Measurements from ENCODE around the gene MAPKAP1. TPM values are rescaled to one million over a fixed set of nuclear protein-coding genes. Genes with fewer than 3 reads are reported as not detected.

The MAPKAP1 gene
- total RNA-seq, 2 donors from 2014 or later = 53.8 to 72.1 TPM

GRCh38 chr9:125551781-125552180 is 155.2 kb downstream of the MAPKAP1 start:
- no peak overlapping the region for H3K27ac Mint-ChIP-seq

GRCh38 chr9:125549891-125550885 is 156.8 kb downstream of the MAPKAP1 start:
- Mint-ChIP-seq H3K36me3 (no peaks in the 10 kb centered on the region), H3K27ac (no peak overlapping the region), H3K9me3 (no peaks in the 10 kb centered on the region)
- ATAC-seq (no peak), DNase-seq (ENCODE audit: low spot score in 2 of 2) (no peak)

More at GRCh38 chr9:125551781-125552180, 155.2 kb downstream of the MAPKAP1 start:
- ATAC-seq (no peak), DNase-seq (ENCODE audit: low spot score in 2 of 2) (no peak)
- H3K9me3 Mint-ChIP-seq = no peaks in the 10 kb centered on the region
- H3K36me3 Mint-ChIP-seq = no peaks in the 10 kb centered on the region

- H3K36me3 Mint-ChIP-seq = no peaks in the 10 kb centered on the region
- no peak for DNase-seq (ENCODE audit: low spot score in 2 of 2)
- H3K27ac Mint-ChIP-seq = no peak overlapping the region
- ATAC-seq = no peak
- no peaks in the 10 kb centered on the region for H3K9me3 Mint-ChIP-seq
Measured at GRCh38 chr9:125549465-125549871, 157.5 kb downstream of the MAPKAP1 start.

- ATAC-seq = no peak
- no peak for DNase-seq (ENCODE audit: low spot score in 2 of 2)
- H3K27ac Mint-ChIP-seq = no peak overlapping the region
- no peaks in the 10 kb centered on the region for H3K36me3 Mint-ChIP-seq
- no peaks in the 10 kb centered on the region for H3K9me3 Mint-ChIP-seq
Measured at GRCh38 chr9:125549039-125549438, 158.0 kb downstream of the MAPKAP1 start.

- H3K36me3 Mint-ChIP-seq = no peaks in the 10 kb centered on the region
- H3K9me3 Mint-ChIP-seq = no peaks in the 10 kb centered on the region
- ATAC-seq (no peak), DNase-seq (ENCODE audit: low spot score in 2 of 2) (no peak)
- H3K27ac Mint-ChIP-seq = peak overlapping the region in 1 of 2 donors; percentile 44
Measured at GRCh38 chr9:125548141-125548540, 158.9 kb downstream of the MAPKAP1 start.

- no peak for DNase-seq (ENCODE audit: low spot score in 2 of 2)
- H3K27ac Mint-ChIP-seq = no peak overlapping the region
- no peak for ATAC-seq
- H3K36me3 Mint-ChIP-seq = no peaks in the 10 kb centered on the region
- H3K9me3 Mint-ChIP-seq = no peaks in the 10 kb centered on the region
Measured at GRCh38 chr9:125547368-125547767, 159.6 kb downstream of the MAPKAP1 start.

GRCh38 chr9:125545845-125546244 is 161.2 kb downstream of the MAPKAP1 start:
- peaks cover 0 to 8% of the 10 kb centered on the region in 2 donors for H3K36me3 Mint-ChIP-seq
- no peak for DNase-seq (ENCODE audit: low spot score in 2 of 2)
- no peaks in the 10 kb centered on the region for H3K9me3 Mint-ChIP-seq
- no peak overlapping the region for H3K27ac Mint-ChIP-seq
- no peak for ATAC-seq

GRCh38 chr9:125544988-125545651 is 161.9 kb downstream of the MAPKAP1 start:
- H3K36me3 Mint-ChIP-seq = peaks cover 0 to 8% of the 10 kb centered on the region in 2 donors
- no peak for ATAC-seq
- no peaks in the 10 kb centered on the region for H3K9me3 Mint-ChIP-seq
- DNase-seq (ENCODE audit: low spot score in 2 of 2) = no peak
- no peak overlapping the region for H3K27ac Mint-ChIP-seq

GRCh38 chr9:125544484-125544883 is 162.5 kb downstream of the MAPKAP1 start:
- Mint-ChIP-seq H3K36me3 (peaks cover 0 to 8% of the 10 kb centered on the region in 2 donors), H3K27ac (no peak overlapping the region), H3K9me3 (no peaks in the 10 kb centered on the region)
- DNase-seq (ENCODE audit: low spot score in 2 of 2) (no peak), ATAC-seq (no peak)

- Mint-ChIP-seq H3K36me3 (peaks cover 0 to 8% of the 10 kb centered on the region in 2 donors), H3K27ac (no peak overlapping the region), H3K9me3 (no peaks in the 10 kb centered on the region)
- DNase-seq (ENCODE audit: low spot score in 2 of 2) (no peak), ATAC-seq (no peak)
Measured at GRCh38 chr9:125541840-125542243, 165.2 kb downstream of the MAPKAP1 start.

GRCh38 chr9:125540497-125540896 is 166.5 kb downstream of the MAPKAP1 start:
- Mint-ChIP-seq H3K36me3 (peaks cover 0 to 8% of the 10 kb centered on the region in 2 donors), H3K9me3 (no peaks in the 10 kb centered on the region), H3K27ac (no peak overlapping the region)
- ATAC-seq (peak; percentile 29 to 50), DNase-seq (ENCODE audit: low spot score in 2 of 2) (no peak)

GRCh38 chr9:125538092-125538473 is 168.9 kb downstream of the MAPKAP1 start:
- Mint-ChIP-seq H3K9me3 (no peaks in the 10 kb centered on the region), H3K36me3 (peaks cover 0 to 8% of the 10 kb centered on the region in 2 donors), H3K27ac (no peak overlapping the region)
- ATAC-seq (peak in 1 of 2 donors; percentile 38), DNase-seq (ENCODE audit: low spot score in 2 of 2) (no peak)

- peaks cover 0 to 8% of the 10 kb centered on the region in 2 donors for H3K36me3 Mint-ChIP-seq
- no peak for DNase-seq (ENCODE audit: low spot score in 2 of 2)
- no peak overlapping the region for H3K27ac Mint-ChIP-seq
- no peak for ATAC-seq
- no peaks in the 10 kb centered on the region for H3K9me3 Mint-ChIP-seq
Measured at GRCh38 chr9:125537442-125538091, 169.4 kb downstream of the MAPKAP1 start.

- Mint-ChIP-seq H3K36me3 (peaks cover 0 to 3% of the 10 kb centered on the region in 2 donors), H3K27ac (no peak overlapping the region), H3K9me3 (no peaks in the 10 kb centered on the region)
- DNase-seq (ENCODE audit: low spot score in 2 of 2) = no peak
- ATAC-seq = no peak
Measured at GRCh38 chr9:125536776-125537175, 170.2 kb downstream of the MAPKAP1 start.

GRCh38 chr9:125536167-125536772 is 170.7 kb downstream of the MAPKAP1 start:
- no peaks in the 10 kb centered on the region for H3K9me3 Mint-ChIP-seq
- no peak overlapping the region for H3K27ac Mint-ChIP-seq
- ATAC-seq (no peak), DNase-seq (ENCODE audit: low spot score in 2 of 2) (no peak)
- H3K36me3 Mint-ChIP-seq = no peaks in the 10 kb centered on the region

- no peak for DNase-seq (ENCODE audit: low spot score in 2 of 2)
- H3K27ac Mint-ChIP-seq = no peak overlapping the region
- no peaks in the 10 kb centered on the region for H3K36me3 Mint-ChIP-seq
- H3K9me3 Mint-ChIP-seq = no peaks in the 10 kb centered on the region
- no peak for ATAC-seq
Measured at GRCh38 chr9:125534971-125535701, 171.9 kb downstream of the MAPKAP1 start.
